Karpas-422 (cell line): ENCODE results near the gene BICRAL. TPM values are rescaled to one million over a fixed set of nuclear protein-coding genes. Genes with fewer than 3 reads are reported as not detected.

Experiments
- DNase-seq: peaks from one replicate; pipeline ENCODE4 v3.0.0-alpha.2; 2015
- H2AFZ ChIP-seq: fragments of 200-600 bp; sonication (generic); 2 replicates; pipeline ENCODE4 v1.6.1; 2014; ENCODE audit warnings: antibody characterized with exemption, low read length, mixed read lengths
- H3K27ac ChIP-seq: fragments of 200-600 bp; sonication (generic); 2 replicates; pipeline ENCODE4 v1.5.1; 2014; ENCODE audit warnings: mild to moderate bottlenecking, low read length, moderate library complexity
- H3K27me3 ChIP-seq: fragments of 200-600 bp; sonication (generic); 2 replicates; pipeline ENCODE4 v1.6.1; 2014; ENCODE audit warnings: low read length, mixed read lengths
- H3K36me3 ChIP-seq: fragments of 200-600 bp; sonication (generic); 2 replicates; pipeline ENCODE4 v1.6.1; 2014; ENCODE audit warnings: low read length, mixed read lengths; ENCODE audit not compliant: insufficient read depth
- H3K4me1 ChIP-seq: fragments of 200-600 bp; sonication (generic); 2 replicates; pipeline ENCODE4 v1.6.1; 2014; ENCODE audit warnings: mild to moderate bottlenecking, low read length, mixed read lengths
- H3K4me2 ChIP-seq: fragments of 200-600 bp; sonication (generic); 2 replicates; pipeline ENCODE4 v1.6.1; 2014; ENCODE audit warnings: low read length, low read depth, mild to moderate bottlenecking; ENCODE audit not compliant: poor library complexity, severe bottlenecking
- H3K4me3 ChIP-seq: fragments of 200-600 bp; sonication (generic); 2 replicates; pipeline ENCODE4 v1.5.1; 2014; ENCODE audit warnings: mild to moderate bottlenecking, antibody characterized with exemption, low read length, mixed read lengths
- H3K79me2 ChIP-seq: fragments of 200-600 bp; sonication (generic); 2 replicates; pipeline ENCODE4 v1.6.1; 2014; ENCODE audit warnings: mild to moderate bottlenecking, low read length, mixed read lengths
- H3K9ac ChIP-seq: fragments of 200-600 bp; sonication (generic); 2 replicates; pipeline ENCODE4 v1.6.0; 2014; ENCODE audit warnings: low read length
- H3K9me2 ChIP-seq: fragments of 200-600 bp; sonication (generic), shearing (Covaris generic); replicated peaks from 2 replicates; pipeline ENCODE4 v1.6.0; 2014; ENCODE audit warnings: mild to moderate bottlenecking, low read length, moderate library complexity; ENCODE audit not compliant: insufficient read depth
- H3K9me3 ChIP-seq: fragments of 300-700, 200-600 bp; sonication (generic); 2 replicates; pipeline ENCODE4 v1.6.1; 2014; ENCODE audit warnings: low read length, mixed read lengths
- H4K20me1 ChIP-seq: fragments of 200-600 bp; sonication (generic); 2 replicates; pipeline ENCODE4 v1.6.1; 2014; ENCODE audit warnings: mild to moderate bottlenecking, antibody characterized with exemption, low read length, low read depth; ENCODE audit not compliant: insufficient read depth
- total RNA-seq: library from RNA; depleted of rRNA; stranded (reverse); fragments of >200 nt; shearing (Covaris generic); gene quantifications from 2 replicates; pipeline ENCODE4 v1.2.3, GENCODE V29; 2014; ENCODE audit warnings: low replicate concordance

BICRAL gene
- total RNA-seq, 1 experiment from 2014 or later: 16.8 TPM

DNA sequence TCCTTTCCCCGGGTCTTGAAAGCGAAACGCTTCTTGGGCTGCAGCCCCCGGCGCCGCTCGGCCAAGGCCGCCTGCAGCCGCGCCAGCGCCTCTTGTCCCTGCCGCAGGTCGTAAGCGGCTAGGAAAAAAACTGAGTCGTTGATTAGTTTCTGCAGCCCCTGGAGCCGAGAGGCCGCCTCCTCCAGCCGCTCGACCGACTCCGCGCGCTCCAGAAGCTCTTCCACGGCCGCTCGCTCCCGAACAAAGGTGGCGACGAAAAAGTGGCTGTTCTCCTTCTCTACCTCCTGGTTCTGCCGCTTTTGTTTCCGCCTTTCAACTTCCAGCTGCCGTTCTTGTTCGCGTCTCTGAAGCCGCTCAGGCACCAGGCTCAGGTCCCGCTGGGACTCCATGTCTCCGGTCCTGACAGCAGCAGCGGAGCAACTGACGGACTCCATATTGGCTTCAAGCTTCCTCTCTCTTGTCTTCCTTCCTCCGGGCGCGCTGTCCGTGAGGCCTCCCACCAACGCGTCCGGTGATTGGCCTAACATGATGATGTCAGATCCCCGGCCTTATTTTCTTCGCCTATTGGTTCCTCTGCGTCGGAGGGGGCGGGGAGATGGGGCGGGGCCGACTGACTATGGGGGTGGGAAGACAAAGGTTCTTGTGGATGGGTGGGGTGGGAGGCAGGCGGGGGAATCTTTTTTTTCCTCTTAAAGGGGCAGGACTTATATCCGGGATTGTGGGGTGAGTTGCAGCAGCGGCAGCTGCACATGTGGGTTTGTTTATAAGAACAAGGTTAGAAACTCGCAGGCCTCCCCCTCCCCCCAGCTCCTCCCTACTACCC, 36.0 kb upstream of the BICRAL start, which contains the start of gene TBCC:
TSS of gene TBCC (minus strand) at position 464 of the 823 bp plus-strand sequence. CDS start at position 434, 30 bp downstream.
- H3K9me3 ChIP-seq: no peaks in the 10 kb centered on the region
- peaks cover 20% of the 10 kb centered on the region for H3K79me2 ChIP-seq
- no peak within 1 kb of the TSS for H2AFZ ChIP-seq
- H3K4me2 ChIP-seq: peak within 1 kb of the TSS; percentile 88
- H4K20me1 ChIP-seq: no peaks in the 10 kb centered on the region; the same call in 1 of the 2 replicates
- peak within 1 kb of the TSS; percentile 92 for H3K4me3 ChIP-seq
- peaks cover 60% of the 10 kb centered on the region for H3K4me1 ChIP-seq
- H3K27me3 ChIP-seq: no peaks in the 10 kb centered on the region
- peak within 1 kb of the TSS; percentile 96 for H3K27ac ChIP-seq
- DNase-seq: peak; percentile 99
- peaks cover 11% of the 10 kb centered on the region; the same call in 1 of the 2 replicates for H3K36me3 ChIP-seq
- peak within 1 kb of the TSS; percentile 99 for H3K9ac ChIP-seq
- H3K9me2 ChIP-seq: no peaks in the 10 kb centered on the region

DNA sequence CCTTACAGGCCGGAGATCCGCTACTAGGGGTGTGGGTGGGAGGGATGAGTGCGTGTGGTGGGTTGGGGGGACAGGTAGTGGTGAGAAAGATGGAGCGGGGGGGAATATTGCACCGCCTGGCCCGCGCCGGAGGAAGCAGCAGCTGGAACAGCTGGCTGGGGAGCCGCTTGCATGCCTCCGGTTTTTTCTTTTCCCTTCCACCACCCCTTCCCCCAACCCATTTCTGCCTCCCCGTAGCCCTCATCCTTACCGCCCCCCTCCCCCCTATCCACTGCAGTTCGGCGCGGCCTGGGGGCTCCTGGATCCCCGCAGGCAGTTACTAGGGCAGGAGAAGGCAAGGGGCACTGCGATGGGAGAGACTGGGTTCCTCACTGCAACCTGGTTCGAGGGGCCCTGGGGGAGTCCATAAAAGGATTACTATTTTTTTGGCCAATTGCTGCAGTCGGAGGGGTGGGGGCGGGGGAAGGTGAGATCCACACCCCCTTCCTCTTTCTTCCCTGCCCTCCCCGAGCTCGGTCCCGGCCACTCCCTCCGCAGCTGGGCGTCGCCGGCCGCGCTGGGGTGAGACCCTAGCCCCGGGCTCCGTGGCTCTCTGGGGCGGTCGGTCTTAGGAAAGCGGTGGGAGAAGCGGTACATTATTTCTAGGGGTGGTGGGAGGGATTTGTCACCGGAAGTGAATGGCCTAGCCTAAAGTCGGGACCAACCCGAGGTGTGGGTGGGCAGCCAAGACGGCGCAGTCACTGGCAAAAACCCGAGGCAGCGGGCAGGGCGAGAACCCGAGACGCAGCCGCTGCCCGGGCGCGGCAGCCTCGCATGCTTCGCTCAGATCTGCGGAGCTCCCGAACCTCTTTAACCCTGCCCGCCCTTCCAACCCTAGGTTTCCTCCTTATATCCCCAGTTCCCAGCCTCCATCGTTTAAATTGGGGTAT, 35.1 kb upstream of the BICRAL start:
- H3K9me3 ChIP-seq: no peaks in the 10 kb centered on the region
- peaks cover 51% of the 10 kb centered on the region for H3K4me1 ChIP-seq
- peak overlapping the region; percentile 80 for H3K4me3 ChIP-seq

DNA sequence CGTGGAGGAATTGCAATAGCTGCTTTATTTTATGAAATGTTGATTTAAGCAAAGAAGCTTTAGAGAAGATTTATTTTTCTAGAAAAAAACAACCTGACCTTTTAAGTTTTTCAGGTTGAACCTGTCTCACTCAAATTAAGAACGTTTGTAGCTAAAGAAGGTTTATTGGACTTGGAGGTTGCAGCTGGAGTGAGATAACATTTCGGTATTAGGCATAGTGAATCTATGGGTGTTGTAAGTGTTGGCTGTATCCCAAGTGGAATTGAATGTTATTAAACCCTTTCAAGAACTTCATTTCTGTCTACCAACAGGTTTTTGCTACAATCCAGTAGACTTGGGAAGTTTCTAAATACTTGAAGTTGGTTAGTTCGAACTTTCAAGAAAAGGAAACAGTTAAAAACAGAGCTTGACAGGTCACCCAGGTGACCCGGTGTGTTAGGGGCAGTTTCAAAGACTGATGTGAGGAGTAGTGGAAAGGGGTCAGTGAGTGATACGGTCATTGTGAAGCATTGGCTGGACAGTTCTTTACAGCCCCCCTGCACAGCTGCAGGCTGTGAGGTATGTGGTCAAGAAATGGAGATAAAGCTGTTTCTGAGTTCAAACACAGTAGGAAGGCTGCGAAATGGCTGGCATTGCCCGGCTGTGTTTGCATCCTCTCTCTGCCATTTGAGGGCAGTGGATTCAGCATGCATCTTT, 33.5 kb upstream of the BICRAL start:
- Histone ChIP-seq H3K9ac (peak overlapping the region; percentile 91), H3K4me2 (peak overlapping the region; percentile 86), H4K20me1 (no peaks in the 10 kb centered on the region; the same call in 1 of the 2 replicates), H3K79me2 (peaks cover 20% of the 10 kb centered on the region), H3K36me3 (peaks cover 11% of the 10 kb centered on the region; the same call in 1 of the 2 replicates), H3K4me3 (peak overlapping the region; percentile 80), H3K27ac (peak overlapping the region; percentile 96), H3K9me2 (no peaks in the 10 kb centered on the region), H3K4me1 (peaks cover 35% of the 10 kb centered on the region), H3K9me3 (no peaks in the 10 kb centered on the region), H2AFZ (no peak overlapping the region), H3K27me3 (no peaks in the 10 kb centered on the region)
- DNase-seq: peak; percentile 50

More for the DNA sequence above, 35.1 kb upstream of the BICRAL start:
- Histone ChIP-seq H3K27me3 (no peaks in the 10 kb centered on the region), H3K4me2 (peak overlapping the region; percentile 86), H3K9me2 (no peaks in the 10 kb centered on the region), H3K27ac (peak overlapping the region; percentile 96), H4K20me1 (no peaks in the 10 kb centered on the region; the same call in 1 of the 2 replicates), H2AFZ (no peak overlapping the region), H3K9ac (peak overlapping the region; percentile 91), H3K79me2 (peaks cover 20% of the 10 kb centered on the region), H3K36me3 (peaks cover 11% of the 10 kb centered on the region; the same call in 1 of the 2 replicates)
- DNase-seq: peak; percentile 98

DNA sequence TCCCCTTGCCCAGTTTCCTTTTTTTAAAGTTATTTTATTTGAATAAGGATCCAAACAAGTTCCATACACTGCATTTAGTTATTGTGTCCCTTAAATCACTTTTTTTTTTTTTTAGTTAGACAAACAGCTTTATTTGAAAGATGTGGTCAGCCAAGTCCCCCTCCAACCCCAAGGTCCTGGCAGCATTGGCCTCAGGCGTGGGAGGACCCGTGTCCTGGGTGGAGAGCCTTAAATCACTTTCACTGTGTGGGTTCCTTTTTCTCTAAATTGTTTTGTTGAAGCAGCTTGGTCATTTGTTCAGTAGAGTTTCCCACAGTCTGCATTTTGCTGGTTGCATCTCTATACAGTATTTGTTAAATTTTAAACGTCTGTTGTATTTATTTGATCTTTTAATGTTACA, 30.8 kb upstream of the BICRAL start:
- Histone ChIP-seq H4K20me1 (no peaks in the 10 kb centered on the region), H3K27me3 (no peaks in the 10 kb centered on the region), H3K9ac (no peak overlapping the region), H3K9me3 (no peaks in the 10 kb centered on the region), H3K9me2 (no peaks in the 10 kb centered on the region), H3K4me2 (no peak overlapping the region), H3K27ac (no peak overlapping the region), H3K36me3 (no peaks in the 10 kb centered on the region), H3K4me3 (no peak overlapping the region), H3K4me1 (peaks cover 23% of the 10 kb centered on the region), H2AFZ (no peak overlapping the region), H3K79me2 (no peaks in the 10 kb centered on the region)
- no peak for DNase-seq

DNA sequence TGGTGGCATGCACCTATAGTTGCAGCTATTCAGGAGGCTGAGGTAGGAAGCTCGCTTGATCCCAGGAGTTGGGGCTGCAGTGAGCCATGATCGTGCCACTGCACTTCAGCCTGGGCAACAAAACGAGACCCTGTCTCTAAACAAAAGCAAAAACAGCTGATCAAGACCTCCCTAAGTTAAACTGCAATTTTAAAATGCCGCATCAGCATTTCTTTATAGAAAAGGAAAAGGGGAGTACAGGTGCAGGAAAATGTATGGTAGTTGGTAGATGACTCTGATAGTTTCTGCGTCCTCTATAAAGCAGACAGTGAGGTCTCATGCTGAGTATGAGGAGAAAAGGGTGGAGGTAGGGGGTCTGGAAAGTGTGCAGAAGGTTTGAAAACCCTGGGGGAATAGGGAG, 27.1 kb upstream of the BICRAL start:
- H3K9me2 ChIP-seq: no peaks in the 10 kb centered on the region
- DNase-seq: no peak
- no peaks in the 10 kb centered on the region for H3K36me3 ChIP-seq
- H3K4me2 ChIP-seq: no peak overlapping the region
- no peak overlapping the region for H2AFZ ChIP-seq
- no peaks in the 10 kb centered on the region for H3K9me3 ChIP-seq
- H3K27ac ChIP-seq: no peak overlapping the region
- H3K79me2 ChIP-seq: no peaks in the 10 kb centered on the region
- H3K9ac ChIP-seq: no peak overlapping the region
- no peaks in the 10 kb centered on the region for H3K4me1 ChIP-seq
- no peaks in the 10 kb centered on the region for H4K20me1 ChIP-seq
- H3K27me3 ChIP-seq: no peaks in the 10 kb centered on the region
- H3K4me3 ChIP-seq: no peak overlapping the region

- H3K9me2 ChIP-seq: no peaks in the 10 kb centered on the region
- DNase-seq: no peak
- H3K9me3 ChIP-seq: no peaks in the 10 kb centered on the region
- no peak overlapping the region for H3K4me3 ChIP-seq
- H3K27ac ChIP-seq: no peak overlapping the region
- no peaks in the 10 kb centered on the region for H4K20me1 ChIP-seq
- no peaks in the 10 kb centered on the region for H3K36me3 ChIP-seq
- H3K79me2 ChIP-seq: no peaks in the 10 kb centered on the region
- no peaks in the 10 kb centered on the region for H3K4me1 ChIP-seq
- no peak overlapping the region for H3K4me2 ChIP-seq
- no peak overlapping the region for H2AFZ ChIP-seq
- no peaks in the 10 kb centered on the region for H3K27me3 ChIP-seq
- H3K9ac ChIP-seq: no peak overlapping the region
Observed at GRCh38 chr6:42756722-42757121, 25.1 kb upstream of the BICRAL start.

DNA sequence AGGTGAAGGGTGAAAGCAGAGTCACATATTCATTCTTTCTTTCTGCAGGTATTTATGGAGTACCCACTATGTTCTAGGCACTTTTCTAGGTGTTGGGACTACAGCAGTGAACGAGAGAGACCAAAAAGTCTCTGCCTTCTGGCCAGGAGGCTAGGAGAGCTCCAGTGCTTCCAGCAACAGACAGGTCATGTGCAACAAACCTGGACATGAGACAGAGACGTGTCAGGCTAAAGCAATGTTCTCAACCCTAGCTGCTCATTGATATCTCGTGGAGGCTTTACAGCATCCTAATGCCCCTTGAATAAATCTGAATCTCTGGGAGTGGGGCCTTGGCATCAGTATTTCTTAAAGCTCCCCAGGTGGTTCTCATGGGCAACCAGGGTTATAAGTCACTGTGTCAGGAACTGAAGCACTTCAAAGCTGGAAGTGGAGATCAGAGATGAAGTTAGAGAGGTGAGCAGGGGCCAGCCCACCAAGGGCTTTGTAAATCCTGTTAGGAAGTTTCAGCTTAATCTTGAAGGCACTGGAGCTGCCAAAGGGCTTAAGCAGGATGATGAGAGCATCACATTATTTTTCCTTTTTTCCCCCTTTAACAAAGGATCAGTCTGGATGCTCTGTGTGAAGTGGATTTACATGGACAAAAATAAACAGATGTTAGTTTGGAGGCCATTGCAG, 23.0 kb upstream of the BICRAL start:
- no peak overlapping the region for H3K4me3 ChIP-seq
- no peaks in the 10 kb centered on the region for H4K20me1 ChIP-seq
- H3K9me2 ChIP-seq: no peaks in the 10 kb centered on the region
- H3K36me3 ChIP-seq: no peaks in the 10 kb centered on the region
- H3K27me3 ChIP-seq: no peaks in the 10 kb centered on the region
- no peaks in the 10 kb centered on the region for H3K9me3 ChIP-seq
- no peaks in the 10 kb centered on the region for H3K4me1 ChIP-seq
- H3K9ac ChIP-seq: no peak overlapping the region
- H3K27ac ChIP-seq: no peak overlapping the region
- H3K4me2 ChIP-seq: no peak overlapping the region
- no peaks in the 10 kb centered on the region for H3K79me2 ChIP-seq
- H2AFZ ChIP-seq: no peak overlapping the region
- no peak for DNase-seq
